Measurements from ENCODE around the gene TPD52L1.

TPD52L1 gene

GRCh38 chr6:125237764-125238163 is 84.2 kb downstream of the TPD52L1 start:
- Histone ChIP-seq H3K27me3 (ENCODE audit: insufficient read depth, poor library complexity, severe bottlenecking) (no peaks in the 10 kb centered on the region), H3K27ac (ENCODE audit: poor library complexity, severe bottlenecking) (no peak overlapping the region), H3K4me3 (ENCODE audit: severe bottlenecking) (no peak overlapping the region), H3K9me3 (ENCODE audit: severe bottlenecking) (no peaks in the 10 kb centered on the region), H3K36me3 (ENCODE audit: low read depth) (peaks cover 4% of the 10 kb centered on the region; the same call in 1 of the 2 replicates), H3K4me1 (ENCODE audit: insufficient read depth, poor library complexity, severe bottlenecking) (peaks cover 14% of the 10 kb centered on the region)
- TF ChIP-seq CTCF (IDR thresholded peaks at IDR 0.05; ENCODE audit: poor library complexity, severe bottlenecking), result no peak
- ATAC-seq (ENCODE audit: low read depth), result no peak
- DNase-seq (ENCODE audit: low spot score), result no peak

- TF ChIP-seq CTCF (IDR thresholded peaks at IDR 0.05; ENCODE audit: poor library complexity, severe bottlenecking), result no peak
- H3K4me3 ChIP-seq (ENCODE audit: severe bottlenecking), result no peak overlapping the region
- no peaks in the 10 kb centered on the region for H3K27me3 ChIP-seq (ENCODE audit: insufficient read depth, poor library complexity, severe bottlenecking)
- H3K27ac ChIP-seq (ENCODE audit: poor library complexity, severe bottlenecking), result no peak overlapping the region
- no peaks in the 10 kb centered on the region for H3K9me3 ChIP-seq (ENCODE audit: severe bottlenecking)
- DNase-seq (ENCODE audit: low spot score) (no peak), ATAC-seq (ENCODE audit: low read depth) (no peak)
- H3K4me1 ChIP-seq (ENCODE audit: insufficient read depth, poor library complexity, severe bottlenecking), result no peaks in the 10 kb centered on the region
- H3K36me3 ChIP-seq (ENCODE audit: low read depth), result 0 out of 2 replicates have a peak, but pooled peaks cover 4% of the 10 kb centered on the region
Observed at GRCh38 chr6:125245109-125245508, 91.5 kb downstream of the TPD52L1 start.

GRCh38 chr6:125245523-125246264 is 92.1 kb downstream of the TPD52L1 start:
- Histone ChIP-seq H3K4me1 (ENCODE audit: insufficient read depth, poor library complexity, severe bottlenecking) (no peaks in the 10 kb centered on the region), H3K27ac (ENCODE audit: poor library complexity, severe bottlenecking) (no peak overlapping the region), H3K9me3 (ENCODE audit: severe bottlenecking) (no peaks in the 10 kb centered on the region), H3K27me3 (ENCODE audit: insufficient read depth, poor library complexity, severe bottlenecking) (no peaks in the 10 kb centered on the region), H3K36me3 (ENCODE audit: low read depth) (0 out of 2 replicates have a peak, but pooled peaks cover 4% of the 10 kb centered on the region), H3K4me3 (ENCODE audit: severe bottlenecking) (no peak overlapping the region)
- DNase-seq (ENCODE audit: low spot score), result no peak
- ATAC-seq (ENCODE audit: low read depth), result peak; percentile 44; the same call in 2 of the 3 replicates
- TF ChIP-seq CTCF (IDR thresholded peaks at IDR 0.05; ENCODE audit: poor library complexity, severe bottlenecking), result no peak

- ATAC-seq (ENCODE audit: low read depth), result no peak
- DNase-seq (ENCODE audit: low spot score), result no peak
- Histone ChIP-seq H3K27me3 (ENCODE audit: insufficient read depth, poor library complexity, severe bottlenecking) (no peaks in the 10 kb centered on the region), H3K27ac (ENCODE audit: poor library complexity, severe bottlenecking) (no peak overlapping the region), H3K4me3 (ENCODE audit: severe bottlenecking) (no peak overlapping the region), H3K36me3 (ENCODE audit: low read depth) (0 out of 2 replicates have a peak, but pooled peaks cover 4% of the 10 kb centered on the region), H3K9me3 (ENCODE audit: severe bottlenecking) (no peaks in the 10 kb centered on the region), H3K4me1 (ENCODE audit: insufficient read depth, poor library complexity, severe bottlenecking) (no peaks in the 10 kb centered on the region)
- TF ChIP-seq CTCF (IDR thresholded peaks at IDR 0.05; ENCODE audit: poor library complexity, severe bottlenecking), result no peak
Observed at GRCh38 chr6:125246566-125246965, 93.0 kb downstream of the TPD52L1 start.

GRCh38 chr6:125248136-125248535 is 94.6 kb downstream of the TPD52L1 start:
- DNase-seq (ENCODE audit: low spot score) (no peak), ATAC-seq (ENCODE audit: low read depth) (no peak)
- no peak for TF ChIP-seq CTCF (IDR thresholded peaks at IDR 0.05; ENCODE audit: poor library complexity, severe bottlenecking)
- H3K4me1 ChIP-seq (ENCODE audit: insufficient read depth, poor library complexity, severe bottlenecking), result peaks cover 9% of the 10 kb centered on the region
- 0 out of 2 replicates have a peak, but pooled peaks cover 4% of the 10 kb centered on the region for H3K36me3 ChIP-seq (ENCODE audit: low read depth)
- no peaks in the 10 kb centered on the region for H3K9me3 ChIP-seq (ENCODE audit: severe bottlenecking)
- H3K27ac ChIP-seq (ENCODE audit: poor library complexity, severe bottlenecking), result no peak overlapping the region
- H3K4me3 ChIP-seq (ENCODE audit: severe bottlenecking), result no peak overlapping the region
- no peaks in the 10 kb centered on the region for H3K27me3 ChIP-seq (ENCODE audit: insufficient read depth, poor library complexity, severe bottlenecking)
